HG02870 (cell line): ENCODE data around the gene OR10D3.
A peak's percentile ranks its signal among the peaks of the same experiment; 100 is the strongest.
"Not testable (repeated sequence)": the region's sequence is repeated elsewhere in the genome, so short reads cannot be mapped to it uniquely, and the experiment has no call there.

ENCODE experiments used
- ATAC-seq: cut with Tn5 transposase; IDR thresholded peaks from one replicate; pipeline ENCODE4 v1.9.1; 2021; ENCODE audit warnings: mild to moderate bottlenecking, moderate library complexity; ENCODE audit not compliant: unreplicated experiment

The OR10D3 gene

GRCh38 chr11:124194293-124195188 is 11.4 kb downstream of the OR10D3 start:
- no peak for ATAC-seq

- ATAC-seq, result peak; percentile 76
These were observed 12.1 kb downstream of the OR10D3 start for GRCh38 chr11:124195189-124195734.

- no peak for ATAC-seq
These were observed 14.9 kb downstream of the OR10D3 start for GRCh38 chr11:124197999-124198398.

- no peak for ATAC-seq
These were observed 15.8 kb downstream of the OR10D3 start for GRCh38 chr11:124198897-124199296.

GRCh38 chr11:124199702-124200101 is 16.6 kb downstream of the OR10D3 start:
- ATAC-seq, result no peak

GRCh38 chr11:124200671-124201070 is 17.5 kb downstream of the OR10D3 start:
- ATAC-seq, result no peak

GRCh38 chr11:124202951-124203350 is 19.8 kb downstream of the OR10D3 start:
- no peak for ATAC-seq

GRCh38 chr11:124204008-124204407 is 20.9 kb downstream of the OR10D3 start:
- no peak for ATAC-seq

- ATAC-seq, result no peak
These were observed 24.1 kb downstream of the OR10D3 start for GRCh38 chr11:124207102-124207792.

- ATAC-seq, result no peak
These were observed 26.7 kb downstream of the OR10D3 start for GRCh38 chr11:124209824-124210357.

GRCh38 chr11:124210421-124210820 is 27.3 kb downstream of the OR10D3 start:
- ATAC-seq, result no peak

GRCh38 chr11:124211321-124211720 is 28.2 kb downstream of the OR10D3 start:
- no peak for ATAC-seq

GRCh38 chr11:124214027-124214426 is 30.9 kb downstream of the OR10D3 start:
- ATAC-seq, result no peak

- ATAC-seq, result no peak
These were observed 36.0 kb downstream of the OR10D3 start for GRCh38 chr11:124219126-124219525.

- ATAC-seq, result no peak
These were observed 39.3 kb downstream of the OR10D3 start for GRCh38 chr11:124222407-124222806.

- ATAC-seq, result not testable (repeated sequence)
These were observed 41.7 kb downstream of the OR10D3 start for GRCh38 chr11:124224618-124225423.

GRCh38 chr11:124225471-124225870 is 42.3 kb downstream of the OR10D3 start:
- no peak for ATAC-seq

- no peak for ATAC-seq
These were observed 50.2 kb downstream of the OR10D3 start for GRCh38 chr11:124233376-124233775.
